Keratinocyte (primary cell): Measurements from ENCODE around the gene RCAN2.

Source experiments
- EZH2 ChIP-seq: IDR thresholded peaks from one replicate; pipeline ENCODE4 v1.6.1; 2012; ENCODE audit warnings: inconsistent platforms, mild to moderate bottlenecking, low read length, moderate library complexity
- TF ChIP-seq, protein P1 (sequence below), 3 experiments: IDR thresholded peaks in 1 of 3; conservative IDR thresholded peaks in 1 of 3; optimal IDR thresholded peaks in 1 of 3; 2 replicates in 2 of 3; 3 replicates in 1 of 3; pipeline versions ENCODE3 to v1.5.1; 2011; ENCODE audit warnings: low read length in 3 of 3, mild to moderate bottlenecking in 3 of 3, moderate library complexity in 2 of 3, control low read depth in 1 of 3, inconsistent platforms in 1 of 3; ENCODE audit not compliant: insufficient read depth in 2 of 3; ENCODE audit errors: extremely low read depth in 1 of 3

DNA sequence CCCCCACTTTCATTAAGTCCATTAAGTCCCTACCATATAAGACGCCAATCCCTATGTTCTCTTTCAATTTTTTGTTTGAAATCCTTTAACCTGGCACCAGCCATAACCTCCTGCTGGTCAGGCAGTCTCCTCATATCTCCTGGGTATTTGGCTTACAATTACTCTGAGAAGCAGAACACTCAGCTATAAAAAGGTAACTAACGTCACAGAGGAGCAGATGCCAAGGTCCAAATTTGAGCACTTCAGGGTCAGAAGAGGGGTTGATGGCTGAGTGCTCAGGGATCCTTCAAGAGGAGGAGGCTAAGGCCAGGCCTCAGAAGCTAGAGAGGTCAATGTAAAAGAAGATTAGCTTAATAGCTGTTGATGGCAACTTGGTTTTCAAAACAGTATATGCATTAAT lies 22.3 kb upstream of the RCAN2 start:
- TF ChIP-seq, protein P1, sequence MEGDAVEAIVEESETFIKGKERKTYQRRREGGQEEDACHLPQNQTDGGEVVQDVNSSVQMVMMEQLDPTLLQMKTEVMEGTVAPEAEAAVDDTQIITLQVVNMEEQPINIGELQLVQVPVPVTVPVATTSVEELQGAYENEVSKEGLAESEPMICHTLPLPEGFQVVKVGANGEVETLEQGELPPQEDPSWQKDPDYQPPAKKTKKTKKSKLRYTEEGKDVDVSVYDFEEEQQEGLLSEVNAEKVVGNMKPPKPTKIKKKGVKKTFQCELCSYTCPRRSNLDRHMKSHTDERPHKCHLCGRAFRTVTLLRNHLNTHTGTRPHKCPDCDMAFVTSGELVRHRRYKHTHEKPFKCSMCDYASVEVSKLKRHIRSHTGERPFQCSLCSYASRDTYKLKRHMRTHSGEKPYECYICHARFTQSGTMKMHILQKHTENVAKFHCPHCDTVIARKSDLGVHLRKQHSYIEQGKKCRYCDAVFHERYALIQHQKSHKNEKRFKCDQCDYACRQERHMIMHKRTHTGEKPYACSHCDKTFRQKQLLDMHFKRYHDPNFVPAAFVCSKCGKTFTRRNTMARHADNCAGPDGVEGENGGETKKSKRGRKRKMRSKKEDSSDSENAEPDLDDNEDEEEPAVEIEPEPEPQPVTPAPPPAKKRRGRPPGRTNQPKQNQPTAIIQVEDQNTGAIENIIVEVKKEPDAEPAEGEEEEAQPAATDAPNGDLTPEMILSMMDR (optimal IDR thresholded peaks at IDR 0.05 in 1 of 3, IDR thresholded peaks at IDR 0.05 in 1 of 3, conservative IDR thresholded peaks at IDR 0.05 in 1 of 3; ENCODE audit: extremely low read depth in 1 of 3, insufficient read depth in 2 of 3, low read length in 3 of 3): no peak
- TF ChIP-seq EZH2: no peak
